ENCODE measurements around the gene PLEKHM3.

The PLEKHM3 gene

GRCh38 chr2:207819839-207820784 lies 205.2 kb downstream of the PLEKHM3 start:
- no peak for DNase-seq
- Histone ChIP-seq H3K4me3 (ENCODE audit: low read depth, low read length) (no peak overlapping the region), H3K36me3 (replicated peaks) (no peaks in the 10 kb centered on the region), H3K27ac (no peak overlapping the region), H3K27me3 (replicated peaks) (no peaks in the 10 kb centered on the region)
- no peak for TF ChIP-seq CTCF (IDR thresholded peaks at IDR 0.05; ENCODE audit: low read depth, low read length, missing control alignments)
- in situ Hi-C loops (cut with HindIII; ENCODE audit: low pct_ligation_motif_present, low sequenced_read_pairs) = no loop called here

GRCh38 chr2:207819021-207819797 lies 206.1 kb downstream of the PLEKHM3 start:
- no peak overlapping the region for H3K4me3 ChIP-seq (ENCODE audit: low read depth, low read length)
- TF ChIP-seq CTCF (IDR thresholded peaks at IDR 0.05; ENCODE audit: low read depth, low read length, missing control alignments) = no peak
- in situ Hi-C loops (cut with HindIII; ENCODE audit: low pct_ligation_motif_present, low sequenced_read_pairs) = no loop called here
- H3K27me3 ChIP-seq (replicated peaks) = no peaks in the 10 kb centered on the region
- H3K27ac ChIP-seq = no peak overlapping the region
- no peaks in the 10 kb centered on the region for H3K36me3 ChIP-seq (replicated peaks)
- no peak for DNase-seq

- no peaks in the 10 kb centered on the region for H3K36me3 ChIP-seq (replicated peaks)
- TF ChIP-seq CTCF (IDR thresholded peaks at IDR 0.05; ENCODE audit: low read depth, low read length, missing control alignments) = no peak
- in situ Hi-C loops (cut with HindIII; ENCODE audit: low pct_ligation_motif_present, low sequenced_read_pairs) = no loop called here
- H3K4me3 ChIP-seq (ENCODE audit: low read depth, low read length) = no peak overlapping the region
- DNase-seq = no peak
- no peak overlapping the region for H3K27ac ChIP-seq
- no peaks in the 10 kb centered on the region for H3K27me3 ChIP-seq (replicated peaks)
Measured at GRCh38 chr2:207816546-207816945, 208.8 kb downstream of the PLEKHM3 start.

GRCh38 chr2:207815254-207815653 lies 210.1 kb downstream of the PLEKHM3 start:
- in situ Hi-C loops (cut with HindIII; ENCODE audit: low pct_ligation_motif_present, low sequenced_read_pairs) = no loop called here
- no peak for DNase-seq
- Histone ChIP-seq H3K36me3 (replicated peaks) (no peaks in the 10 kb centered on the region), H3K4me3 (ENCODE audit: low read depth, low read length) (no peak overlapping the region), H3K27ac (no peak overlapping the region), H3K27me3 (replicated peaks) (no peaks in the 10 kb centered on the region)
- TF ChIP-seq CTCF (IDR thresholded peaks at IDR 0.05; ENCODE audit: low read depth, low read length, missing control alignments) = no peak

GRCh38 chr2:207813942-207814341 lies 211.4 kb downstream of the PLEKHM3 start:
- Histone ChIP-seq H3K27me3 (replicated peaks) (no peaks in the 10 kb centered on the region), H3K27ac (no peak overlapping the region), H3K36me3 (replicated peaks) (no peaks in the 10 kb centered on the region), H3K4me3 (ENCODE audit: low read depth, low read length) (no peak overlapping the region)
- DNase-seq = no peak
- in situ Hi-C loops (cut with HindIII; ENCODE audit: low pct_ligation_motif_present, low sequenced_read_pairs) = no loop called here
- TF ChIP-seq CTCF (IDR thresholded peaks at IDR 0.05; ENCODE audit: low read depth, low read length, missing control alignments) = no peak

Measured in brain microvascular endothelial cell (primary cell).